Activated T-helper 9 cell treated with anti-CD3 and anti-CD28 coated beads, Interleukin-2, amount 50 U/mL, for 16 hours (primary cell): ENCODE results near the gene ITGA7.

Experiments used
- DNase-seq: peaks from one replicate; pipeline ENCODE4 v3.0.0-alpha.2; 2020; ENCODE audit warnings: low read depth

ITGA7 gene

GRCh38 chr12:55717011-55718007 lies 9.6 kb upstream of the ITGA7 start:
- no peak for DNase-seq

GRCh38 chr12:55716582-55716957 lies 8.9 kb upstream of the ITGA7 start:
- no peak for DNase-seq

- peak; percentile 90 for DNase-seq
These were observed 8.3 kb upstream of the ITGA7 start, which contains the start of gene BLOC1S1 for GRCh38 chr12:55715833-55716581. TSS of gene BLOC1S1 (plus strand) at chr12:55716046. CDS start at chr12:55716052, 6 bp downstream.

- no peak for DNase-seq
These were observed 7.6 kb upstream of the ITGA7 start for GRCh38 chr12:55715169-55715764.

- DNase-seq = no peak
These were observed 6.0 kb upstream of the ITGA7 start for GRCh38 chr12:55713721-55714120.

- DNase-seq = no peak
These were observed 5.2 kb upstream of the ITGA7 start for GRCh38 chr12:55712700-55713415.

GRCh38 chr12:55711786-55712553 lies 4.3 kb upstream of the ITGA7 start:
- no peak for DNase-seq

- DNase-seq = no peak
These were observed 1.1 kb upstream of the ITGA7 start for GRCh38 chr12:55708695-55709233.

GRCh38 chr12:55707219-55707671 lies 459 bp downstream of the ITGA7 start:
- DNase-seq = no peak

GRCh38 chr12:55706568-55707218 lies 1.0 kb downstream of the ITGA7 start:
- DNase-seq = no peak

GRCh38 chr12:55705782-55706402 lies 1.8 kb downstream of the ITGA7 start:
- DNase-seq = no peak

GRCh38 chr12:55704824-55705718 lies 2.6 kb downstream of the ITGA7 start:
- no peak for DNase-seq

GRCh38 chr12:55703901-55704761 lies 3.6 kb downstream of the ITGA7 start:
- no peak for DNase-seq

- DNase-seq = no peak
These were observed 4.4 kb downstream of the ITGA7 start for GRCh38 chr12:55703288-55703687.

GRCh38 chr12:55702861-55703260 lies 4.8 kb downstream of the ITGA7 start:
- no peak for DNase-seq

GRCh38 chr12:55700255-55701018 lies 7.3 kb downstream of the ITGA7 start:
- DNase-seq = no peak
